ENCODE results near the gene APOL3. TPM values are rescaled to one million over a fixed set of nuclear protein-coding genes. Genes with fewer than 3 reads are reported as not detected.

Gene APOL3
- total and polyA plus RNA-seq, 2 of the 13 experiments (the other 11 are each of a cell fraction or from before 2014, with no cell fraction given) = 3.8 to 5.4 TPM

GRCh38 chr22:36123673-36124630, 36.6 kb downstream of the APOL3 start (continued):
- TF ChIP-seq ZNF761 (CRISPR knock-in tag; conservative IDR thresholded peaks at IDR 0.05) (peak; percentile 68; the same call in 1 of the 2 replicates), JUN (CRISPR knock-in tag; IDR thresholded peaks at IDR 0.05) (0 out of 2 replicates have a peak, but pooled peaks have one; percentile 59), ZBTB20 (CRISPR knock-in tag; IDR thresholded peaks at IDR 0.05; ENCODE audit: borderline replicate concordance, low read depth) (0 out of 2 replicates have a peak, but pooled peaks have one; percentile 82), TFE3 (CRISPR knock-in tag; IDR thresholded peaks at IDR 0.05) (peak; percentile 68), ZNF101 (CRISPR knock-in tag; IDR thresholded peaks at IDR 0.05; ENCODE audit: borderline replicate concordance, low read depth) (peak; percentile 28; the same call in 1 of the 2 replicates), ZFP82 (CRISPR knock-in tag; IDR thresholded peaks at IDR 0.05; ENCODE audit: borderline replicate concordance) (no peak), ZSCAN9 (CRISPR knock-in tag; IDR thresholded peaks at IDR 0.05; ENCODE audit: borderline replicate concordance) (peak; percentile 50; the same call in 1 of the 2 replicates), ZFP62 (CRISPR knock-in tag; IDR thresholded peaks at IDR 0.05) (no peak), ZBTB38 (CRISPR knock-in tag; IDR thresholded peaks at IDR 0.05) (peak; percentile 80; the same call in 1 of the 2 replicates), BRCA1 (CRISPR knock-in tag; IDR thresholded peaks at IDR 0.05) (0 out of 2 replicates have a peak, but pooled peaks have one; percentile 35), CBX5 (CRISPR knock-in tag; IDR thresholded peaks at IDR 0.05; ENCODE audit: borderline replicate concordance) (peak; percentile 77; the same call in 1 of the 2 replicates), ZNF276 (CRISPR knock-in tag; IDR thresholded peaks at IDR 0.05; ENCODE audit: low read depth) (0 out of 2 replicates have a peak, but pooled peaks have one; percentile 60), FOXK1 (CRISPR knock-in tag; IDR thresholded peaks at IDR 0.05; ENCODE audit: borderline replicate concordance, low read depth) (peak; percentile 84; the same call in 1 of the 2 replicates), ZNF839 (CRISPR knock-in tag; IDR thresholded peaks at IDR 0.05; ENCODE audit: borderline replicate concordance) (no peak), ZNF609 (CRISPR knock-in tag; IDR thresholded peaks at IDR 0.05; ENCODE audit: borderline replicate concordance) (0 out of 2 replicates have a peak, but pooled peaks have one; percentile 14), POLR2A (IDR thresholded peaks at IDR 0.05; ENCODE audit: insufficient read depth in 1 of 2, low read depth in 2 of 2, low read length in 2 of 2) (peak; percentile 51 to 56; a peak in 2 of 4 replicates), ZBTB26 (CRISPR knock-in tag; IDR thresholded peaks at IDR 0.05; ENCODE audit: borderline replicate concordance) (peak; percentile 63; the same call in 1 of the 2 replicates), TBX2 (CRISPR knock-in tag; IDR thresholded peaks at IDR 0.05; ENCODE audit: borderline replicate concordance) (peak; percentile 45; the same call in 1 of the 2 replicates)

All from HepG2 (cell line).